HG03025 (cell line): ENCODE results near the gene PCAT7.
"Not testable (repeated sequence)": the region's sequence is repeated elsewhere in the genome, so short reads cannot be mapped to it uniquely, and the experiment has no call there.

Source experiments
- ATAC-seq: cut with Tn5 transposase; IDR thresholded peaks from one replicate; pipeline ENCODE4 v1.9.1; 2021; ENCODE audit warnings: mild to moderate bottlenecking, moderate library complexity; ENCODE audit not compliant: unreplicated experiment, low FRiP score

Gene PCAT7

GRCh38 chr9:94554439-94555331 is at the start of gene PCAT7:
TSS of gene PCAT7 (plus strand) at chr9:94555083.
- ATAC-seq, result no peak

DNA sequence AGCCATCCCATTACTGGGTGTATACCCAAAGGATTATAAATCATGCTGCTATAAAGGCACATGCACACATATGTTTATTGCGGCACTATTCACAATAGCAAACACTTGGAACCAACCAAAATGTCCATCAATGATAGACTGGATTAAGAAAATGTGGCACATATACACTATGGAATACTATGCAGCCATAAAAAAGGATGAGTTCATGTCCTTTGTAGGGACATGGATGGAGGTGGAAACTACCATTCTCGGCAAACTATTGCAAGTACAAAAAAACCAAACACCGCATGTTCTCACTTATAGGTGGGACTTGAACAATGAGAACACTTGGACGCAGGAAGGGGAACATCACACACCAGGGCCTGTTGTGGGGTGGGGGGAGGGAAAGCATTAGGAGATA is 48.5 kb upstream of the PCAT7 start:
- ATAC-seq, result not testable (repeated sequence)

DNA sequence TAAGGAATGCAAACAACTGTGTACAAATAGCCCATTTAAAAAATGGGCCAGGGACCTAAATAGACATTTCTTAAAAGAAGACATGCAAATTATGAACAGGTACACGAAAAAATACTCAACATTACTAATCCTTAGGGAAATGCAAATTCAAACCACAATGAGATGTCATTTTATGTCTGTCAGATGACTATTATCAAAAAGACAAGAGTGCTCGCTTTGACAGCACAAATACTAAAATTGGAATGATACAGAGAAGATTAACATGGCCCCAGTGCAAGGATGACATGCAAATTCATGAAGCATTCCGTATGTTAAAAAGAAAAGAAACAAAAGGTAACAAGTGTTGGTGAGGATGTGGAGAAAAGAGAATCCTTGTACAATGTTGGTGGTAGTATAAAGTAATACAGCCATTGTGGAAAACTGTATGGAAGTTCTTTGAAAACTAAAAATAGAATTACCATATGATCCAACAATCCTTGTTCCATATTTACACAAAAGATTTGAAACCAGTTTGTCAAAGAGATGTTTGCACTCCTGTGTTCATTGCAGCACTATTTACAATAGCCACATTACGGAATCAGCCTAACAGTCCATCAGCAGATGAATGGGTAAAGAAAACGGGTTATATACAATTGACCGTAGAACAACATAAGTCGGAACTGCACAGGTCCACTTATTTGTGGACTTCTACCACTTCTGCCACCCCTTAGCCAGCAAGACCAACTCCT is 47.2 kb upstream of the PCAT7 start:
- no peak for ATAC-seq

DNA sequence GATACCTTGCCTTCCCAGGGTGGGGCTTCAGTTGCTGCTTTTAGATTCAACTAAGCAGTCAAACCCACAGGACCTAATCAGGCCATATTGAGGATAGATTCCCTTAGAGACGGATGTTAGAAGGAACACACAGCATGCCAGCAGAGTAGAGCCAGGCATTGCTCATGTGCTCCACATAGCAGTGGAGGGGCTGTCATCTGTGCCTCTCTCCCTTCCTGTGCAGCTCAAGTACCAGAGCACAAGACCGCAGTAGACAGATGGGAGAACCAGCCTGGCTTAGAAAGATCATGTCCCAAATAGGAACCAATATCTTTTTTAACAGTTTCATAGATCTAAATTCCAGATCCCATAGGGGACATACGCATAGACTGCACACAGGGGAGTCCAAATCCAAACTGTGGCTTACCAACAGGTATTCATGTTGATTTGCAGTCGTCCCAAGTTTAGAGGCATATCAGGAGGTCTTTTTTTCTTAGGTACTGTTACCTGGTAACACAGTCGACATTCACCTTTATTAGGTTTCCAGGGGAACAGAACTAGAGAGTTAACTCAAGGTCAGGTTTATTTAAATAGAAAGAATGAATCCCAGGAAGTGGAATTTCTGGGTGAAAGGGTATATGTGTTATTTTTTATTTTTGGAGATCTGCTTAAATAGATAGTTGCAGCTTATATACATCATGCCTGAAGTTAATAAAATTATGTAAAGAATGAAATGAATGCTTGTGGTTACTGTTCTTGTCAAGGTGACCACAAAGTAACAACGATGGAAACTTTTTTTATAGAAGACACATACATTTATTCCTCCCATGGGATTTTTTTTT is 43.5 kb upstream of the PCAT7 start:
- ATAC-seq, result no peak

DNA sequence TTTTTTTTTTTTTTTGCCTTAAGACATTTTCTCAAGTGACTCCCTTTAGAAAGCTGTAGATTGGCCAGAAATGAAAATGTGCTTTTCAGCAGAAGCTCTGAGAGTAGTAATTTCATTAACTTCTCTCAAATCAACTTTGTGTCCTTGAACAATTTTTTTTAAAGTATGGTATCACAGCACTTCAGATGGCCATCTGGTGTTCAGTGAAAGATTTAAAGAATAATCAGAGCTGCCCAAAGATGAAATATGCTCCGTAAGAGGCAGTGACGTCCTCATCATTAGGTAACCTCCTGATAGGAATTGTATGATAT is 43.0 kb upstream of the PCAT7 start:
- no peak for ATAC-seq

- ATAC-seq, result no peak
These were observed 40.2 kb upstream of the PCAT7 start for GRCh38 chr9:94514722-94515121.

GRCh38 chr9:94517254-94517653 is 37.6 kb upstream of the PCAT7 start:
- no peak for ATAC-seq

GRCh38 chr9:94525396-94526035 is 29.4 kb upstream of the PCAT7 start:
- ATAC-seq, result no peak

GRCh38 chr9:94526271-94526670 is 28.6 kb upstream of the PCAT7 start:
- no peak for ATAC-seq

- no peak for ATAC-seq
These were observed 27.9 kb upstream of the PCAT7 start for GRCh38 chr9:94526951-94527350.

- ATAC-seq, result no peak
These were observed 26.0 kb upstream of the PCAT7 start for GRCh38 chr9:94528886-94529285.

- ATAC-seq, result no peak
These were observed 21.7 kb upstream of the PCAT7 start for GRCh38 chr9:94533155-94533554.

GRCh38 chr9:94533601-94534000 is 21.3 kb upstream of the PCAT7 start:
- ATAC-seq, result no peak

GRCh38 chr9:94534901-94535300 is 20.0 kb upstream of the PCAT7 start:
- ATAC-seq, result no peak

GRCh38 chr9:94538908-94539307 is 16.0 kb upstream of the PCAT7 start:
- ATAC-seq, result no peak

- ATAC-seq, result not testable (repeated sequence)
These were observed 10.5 kb upstream of the PCAT7 start for GRCh38 chr9:94544335-94544734.

- ATAC-seq, result no peak
These were observed 8.9 kb upstream of the PCAT7 start for GRCh38 chr9:94545940-94546339.

GRCh38 chr9:94553029-94553938 is 1.6 kb upstream of the PCAT7 start:
- ATAC-seq, result no peak

- ATAC-seq, result no peak
These were observed 825 bp upstream of the PCAT7 start for GRCh38 chr9:94554078-94554438.

DNA sequence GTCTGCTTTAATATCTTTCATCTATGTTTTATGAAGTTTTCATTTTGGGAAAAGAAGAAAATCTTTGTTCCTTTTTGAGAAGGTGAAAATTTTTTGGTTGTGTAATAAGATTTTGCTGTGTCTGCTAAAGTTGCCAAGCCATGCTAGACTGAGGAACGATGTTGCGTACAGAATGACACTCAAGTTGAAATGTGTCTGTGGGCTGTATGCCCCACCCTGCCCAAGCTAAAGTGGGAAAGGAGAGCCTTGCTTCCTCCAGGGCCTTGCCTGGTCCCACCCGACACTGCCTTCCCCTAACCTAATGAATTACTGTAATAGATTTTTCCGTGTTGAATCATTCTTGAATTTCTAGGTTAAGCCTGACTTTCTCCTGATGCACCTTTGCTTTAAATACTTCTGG is 2.5 kb downstream of the PCAT7 start:
- ATAC-seq, result no peak
